Stomach (tissue), 4 donors: ENCODE measurements around the gene TWF2.

ENCODE experiments used
- POLR2A ChIP-seq, 4 donors: fragments of 450-650 bp; IDR thresholded peaks; one replicate each; pipeline ENCODE4 v1.6.1; 2016; ENCODE audit warnings: antibody characterized with exemption in 4 of 4, control low read depth in 2 of 4, mild to moderate bottlenecking in 1 of 4, moderate library complexity in 1 of 4
- TF ChIP-seq, protein P1 (sequence below), 7 experiments: fragments of 450-650 bp in 4 of 7; fragments of 200-600 bp in 3 of 7; sonication (generic) in 3 of 7; IDR thresholded peaks; one replicate each; pipeline ENCODE4 v1.5.1; 2016 to 2019; ENCODE audit warnings: antibody characterized with exemption in 7 of 7, control low read depth in 2 of 7, mild to moderate bottlenecking in 1 of 7

DNA sequence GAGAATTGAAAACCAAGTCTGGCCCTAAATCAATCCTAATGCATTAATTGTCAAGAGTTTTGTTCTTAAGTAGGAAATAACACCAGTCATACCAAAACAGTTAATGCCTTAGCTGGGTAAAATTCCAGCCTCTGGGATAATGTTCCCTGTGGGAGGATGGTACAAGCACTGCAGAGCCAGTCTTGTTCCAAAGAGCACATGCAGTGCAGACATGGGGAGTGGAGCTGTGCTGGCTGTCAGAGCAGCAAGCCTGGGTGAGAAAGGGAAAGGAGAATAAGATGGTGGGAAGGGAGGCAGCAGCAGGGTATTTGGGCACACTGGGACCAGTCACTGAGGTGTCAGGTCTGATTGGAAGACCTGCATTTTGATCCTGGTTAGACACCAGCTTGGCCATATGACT is 28.9 kb downstream of the TWF2 start:
- TF ChIP-seq, protein P1, sequence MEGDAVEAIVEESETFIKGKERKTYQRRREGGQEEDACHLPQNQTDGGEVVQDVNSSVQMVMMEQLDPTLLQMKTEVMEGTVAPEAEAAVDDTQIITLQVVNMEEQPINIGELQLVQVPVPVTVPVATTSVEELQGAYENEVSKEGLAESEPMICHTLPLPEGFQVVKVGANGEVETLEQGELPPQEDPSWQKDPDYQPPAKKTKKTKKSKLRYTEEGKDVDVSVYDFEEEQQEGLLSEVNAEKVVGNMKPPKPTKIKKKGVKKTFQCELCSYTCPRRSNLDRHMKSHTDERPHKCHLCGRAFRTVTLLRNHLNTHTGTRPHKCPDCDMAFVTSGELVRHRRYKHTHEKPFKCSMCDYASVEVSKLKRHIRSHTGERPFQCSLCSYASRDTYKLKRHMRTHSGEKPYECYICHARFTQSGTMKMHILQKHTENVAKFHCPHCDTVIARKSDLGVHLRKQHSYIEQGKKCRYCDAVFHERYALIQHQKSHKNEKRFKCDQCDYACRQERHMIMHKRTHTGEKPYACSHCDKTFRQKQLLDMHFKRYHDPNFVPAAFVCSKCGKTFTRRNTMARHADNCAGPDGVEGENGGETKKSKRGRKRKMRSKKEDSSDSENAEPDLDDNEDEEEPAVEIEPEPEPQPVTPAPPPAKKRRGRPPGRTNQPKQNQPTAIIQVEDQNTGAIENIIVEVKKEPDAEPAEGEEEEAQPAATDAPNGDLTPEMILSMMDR (IDR thresholded peaks at IDR 0.05), result no peak
- no peak for TF ChIP-seq POLR2A (IDR thresholded peaks at IDR 0.05)
